ENCODE data around the gene CCDC9B.

CCDC9B gene

GRCh38 chr15:40331026-40331425, 9.7 kb downstream of the CCDC9B start:
- Histone ChIP-seq H3K27me3 (replicated peaks; ENCODE audit: insufficient read depth, low read length) (no peaks in the 10 kb centered on the region), H3K9me2 (replicated peaks; ENCODE audit: insufficient read depth, low read length) (no peaks in the 10 kb centered on the region), H3K4me1 (ENCODE audit: low read length) (peaks cover 49% of the 10 kb centered on the region), H4K20me1 (ENCODE audit: insufficient read depth, low read length) (no peaks in the 10 kb centered on the region), H2AFZ (ENCODE audit: low read length) (no peak overlapping the region), H3F3A (ENCODE audit: insufficient read depth, low read length) (peaks cover 34% of the 10 kb centered on the region), H3K27ac (ENCODE audit: low read length) (no peak overlapping the region), H3K36me3 (replicated peaks; ENCODE audit: insufficient read depth, low read length) (no peaks in the 10 kb centered on the region), H3K4me2 (ENCODE audit: low read depth, low read length) (no peak overlapping the region), H3K4me3 (ENCODE audit: low read length) (no peak overlapping the region), H3K9ac (ENCODE audit: low read length) (no peak overlapping the region), H3K9me3 (replicated peaks; ENCODE audit: insufficient read depth, low read length) (no peaks in the 10 kb centered on the region), H3K79me2 (ENCODE audit: low read length) (peaks cover 20% of the 10 kb centered on the region)
- DNase-seq: no peak
- TF ChIP-seq CTCF (IDR thresholded peaks at IDR 0.05; ENCODE audit: low read length): no peak
- TF ChIP-seq EZH2 (optimal IDR thresholded peaks at IDR 0.05; ENCODE audit: low read depth, low read length): no peak
- no peak for TF ChIP-seq EZH2phosphoT487 (IDR thresholded peaks at IDR 0.05; ENCODE audit: low read length)

DNA sequence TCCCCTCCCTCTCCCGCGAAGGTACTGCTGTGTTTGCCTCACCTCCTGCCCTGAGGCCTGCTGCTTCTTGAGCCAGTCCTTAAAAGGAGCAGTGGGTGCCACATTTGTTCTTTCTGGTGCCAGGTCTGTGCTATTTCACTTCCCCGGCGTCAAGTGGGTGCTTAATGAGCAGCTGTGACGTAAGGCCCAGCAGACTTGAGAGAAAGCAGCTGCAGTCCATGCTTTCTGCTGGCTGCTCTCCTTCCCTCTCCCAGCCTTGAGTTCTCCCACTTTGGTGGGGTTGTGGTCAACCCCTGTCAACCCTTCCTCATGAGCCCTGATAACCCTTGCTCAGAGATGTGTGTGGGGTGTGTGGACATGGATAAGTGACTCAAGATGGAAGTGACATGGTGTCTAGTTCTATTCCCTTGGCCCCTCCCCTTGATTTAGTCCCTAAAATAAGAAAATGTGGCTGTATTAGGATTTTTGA, 10.3 kb downstream of the CCDC9B start:
- Histone ChIP-seq H3K4me2 (ENCODE audit: low read depth, low read length) (no peak overlapping the region; the same call in 1 of the 2 replicates), H3K9ac (ENCODE audit: low read length) (no peak overlapping the region), H3K9me2 (replicated peaks; ENCODE audit: insufficient read depth, low read length) (no peaks in the 10 kb centered on the region), H3F3A (ENCODE audit: insufficient read depth, low read length) (peaks cover 36% of the 10 kb centered on the region), H3K27me3 (replicated peaks; ENCODE audit: insufficient read depth, low read length) (no peaks in the 10 kb centered on the region), H3K4me1 (ENCODE audit: low read length) (peaks cover 55% of the 10 kb centered on the region), H4K20me1 (ENCODE audit: insufficient read depth, low read length) (no peaks in the 10 kb centered on the region), H2AFZ (ENCODE audit: low read length) (no peak overlapping the region), H3K36me3 (replicated peaks; ENCODE audit: insufficient read depth, low read length) (no peaks in the 10 kb centered on the region), H3K9me3 (replicated peaks; ENCODE audit: insufficient read depth, low read length) (no peaks in the 10 kb centered on the region), H3K79me2 (ENCODE audit: low read length) (peaks cover 26% of the 10 kb centered on the region), H3K27ac (ENCODE audit: low read length) (no peak overlapping the region), H3K4me3 (ENCODE audit: low read length) (no peak overlapping the region)
- TF ChIP-seq EZH2phosphoT487 (IDR thresholded peaks at IDR 0.05; ENCODE audit: low read length): no peak
- TF ChIP-seq CTCF (IDR thresholded peaks at IDR 0.05; ENCODE audit: low read length): no peak
- TF ChIP-seq EZH2 (optimal IDR thresholded peaks at IDR 0.05; ENCODE audit: low read depth, low read length): no peak
- no peak for DNase-seq

DNA sequence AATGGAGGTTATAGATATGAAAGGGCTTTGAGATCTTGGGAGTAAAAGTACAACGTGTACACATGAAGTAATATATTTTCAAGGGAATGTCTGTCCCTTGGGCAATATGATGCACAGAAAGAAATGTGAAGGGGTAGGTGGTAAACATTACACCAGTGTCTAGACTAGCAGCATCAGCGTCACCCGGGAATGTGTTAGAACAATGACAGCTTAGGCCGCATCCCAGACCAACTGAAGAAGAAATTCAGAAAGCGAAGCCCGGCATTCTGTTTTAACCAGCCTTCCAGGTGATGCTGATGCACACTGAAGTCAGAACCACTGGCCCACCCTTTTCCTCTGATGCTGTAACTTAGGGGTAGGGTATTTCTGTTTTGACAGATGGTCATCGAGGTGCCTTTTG, 10.9 kb downstream of the CCDC9B start:
- Histone ChIP-seq H3K36me3 (replicated peaks; ENCODE audit: insufficient read depth, low read length) (no peaks in the 10 kb centered on the region), H3K4me3 (ENCODE audit: low read length) (no peak overlapping the region), H3K4me2 (ENCODE audit: low read depth, low read length) (peak overlapping the region; percentile 79), H2AFZ (ENCODE audit: low read length) (no peak overlapping the region), H3K27ac (ENCODE audit: low read length) (peak overlapping the region; percentile 89), H4K20me1 (ENCODE audit: insufficient read depth, low read length) (no peaks in the 10 kb centered on the region), H3K9me3 (replicated peaks; ENCODE audit: insufficient read depth, low read length) (no peaks in the 10 kb centered on the region), H3K4me1 (ENCODE audit: low read length) (peaks cover 61% of the 10 kb centered on the region), H3F3A (ENCODE audit: insufficient read depth, low read length) (peaks cover 36% of the 10 kb centered on the region), H3K79me2 (ENCODE audit: low read length) (peaks cover 32% of the 10 kb centered on the region), H3K9me2 (replicated peaks; ENCODE audit: insufficient read depth, low read length) (no peaks in the 10 kb centered on the region), H3K9ac (ENCODE audit: low read length) (0 out of 2 replicates have a peak overlapping the region, but pooled peaks have one; percentile 33), H3K27me3 (replicated peaks; ENCODE audit: insufficient read depth, low read length) (no peaks in the 10 kb centered on the region)
- no peak for DNase-seq
- TF ChIP-seq EZH2 (optimal IDR thresholded peaks at IDR 0.05; ENCODE audit: low read depth, low read length) (no peak), CTCF (IDR thresholded peaks at IDR 0.05; ENCODE audit: low read length) (no peak)
